GM21367 (cell line): ENCODE data around the gene BAHD1.

Experiments
- ATAC-seq: cut with Tn5 transposase; IDR thresholded peaks from one replicate; pipeline ENCODE4 v1.9.1; 2021; ENCODE audit not compliant: unreplicated experiment

The BAHD1 gene

GRCh38 chr15:40440743-40441564 lies at the start of gene BAHD1:
TSS of gene BAHD1 (plus strand) at chr15:40440953. CDS start at chr15:40458465, 17,512 bp downstream.
- peak; percentile 81 for ATAC-seq

- no peak for ATAC-seq
Observed at GRCh38 chr15:40392986-40393948, 47.5 kb upstream of the BAHD1 start.

GRCh38 chr15:40397688-40398412 lies 42.9 kb upstream of the BAHD1 start:
- no peak for ATAC-seq

- no peak for ATAC-seq
Observed at GRCh38 chr15:40398413-40398873, 42.3 kb upstream of the BAHD1 start.

GRCh38 chr15:40399370-40399769 lies 41.4 kb upstream of the BAHD1 start:
- no peak for ATAC-seq

GRCh38 chr15:40405501-40406381 lies 35.0 kb upstream of the BAHD1 start, which contains the start of gene IVD:
TSS of gene IVD (plus strand) at chr15:40405795. CDS start at chr15:40405828, 33 bp downstream.
- peak; percentile 76 for ATAC-seq

GRCh38 chr15:40407330-40407990 lies 33.3 kb upstream of the BAHD1 start:
- peak; percentile 64 for ATAC-seq

- no peak for ATAC-seq
Observed at GRCh38 chr15:40409366-40409765, 31.4 kb upstream of the BAHD1 start.

- ATAC-seq, result no peak
Observed at GRCh38 chr15:40410476-40410875, 30.3 kb upstream of the BAHD1 start.

GRCh38 chr15:40412095-40412759 lies 28.5 kb upstream of the BAHD1 start:
- ATAC-seq, result no peak

GRCh38 chr15:40413036-40413435 lies 27.7 kb upstream of the BAHD1 start:
- no peak for ATAC-seq

GRCh38 chr15:40414816-40415215 lies 25.9 kb upstream of the BAHD1 start:
- no peak for ATAC-seq

GRCh38 chr15:40415226-40415625 lies 25.5 kb upstream of the BAHD1 start:
- no peak for ATAC-seq

- no peak for ATAC-seq
Observed at GRCh38 chr15:40416056-40416455, 24.7 kb upstream of the BAHD1 start.

- ATAC-seq, result no peak
Observed at GRCh38 chr15:40418126-40418525, 22.6 kb upstream of the BAHD1 start.

GRCh38 chr15:40420071-40420713 lies 20.6 kb upstream of the BAHD1 start:
- no peak for ATAC-seq

- no peak for ATAC-seq
Observed at GRCh38 chr15:40420793-40421192, 20.0 kb upstream of the BAHD1 start.
